Measurements from ENCODE around the gene SKIL.
"Not testable (repeated sequence)": the region's sequence is repeated elsewhere in the genome, so short reads cannot be mapped to it uniquely, and the experiment has no call there.

SKIL gene

GRCh38 chr3:170338690-170339340 lies 18.7 kb upstream of the SKIL start:
- TF ChIP-seq CTCF (IDR thresholded peaks at IDR 0.05; ENCODE audit: low read length, missing control alignments) = no peak
- no peak for DNase-seq (ENCODE audit: low read depth)
- H3K4me3 ChIP-seq (replicated peaks; ENCODE audit: low read depth, low read length) = no peak overlapping the region

- not testable (repeated sequence) for H3K4me3 ChIP-seq (replicated peaks; ENCODE audit: low read depth, low read length); DNase-seq (ENCODE audit: low read depth)
Measured at GRCh38 chr3:170342273-170342672, 15.2 kb upstream of the SKIL start.

GRCh38 chr3:170343859-170344258 lies 13.7 kb upstream of the SKIL start:
- not testable (repeated sequence) for DNase-seq (ENCODE audit: low read depth); H3K4me3 ChIP-seq (replicated peaks; ENCODE audit: low read depth, low read length)

GRCh38 chr3:170344971-170345370 lies 12.5 kb upstream of the SKIL start:
- DNase-seq (ENCODE audit: low read depth) = no peak
- TF ChIP-seq CTCF (IDR thresholded peaks at IDR 0.05; ENCODE audit: low read length, missing control alignments) = no peak
- H3K4me3 ChIP-seq (replicated peaks; ENCODE audit: low read depth, low read length) = no peak overlapping the region

GRCh38 chr3:170346481-170347392 lies 10.8 kb upstream of the SKIL start:
- DNase-seq (ENCODE audit: low read depth) = no peak
- H3K4me3 ChIP-seq (replicated peaks; ENCODE audit: low read depth, low read length) = no peak overlapping the region
- no peak for TF ChIP-seq CTCF (IDR thresholded peaks at IDR 0.05; ENCODE audit: low read length, missing control alignments)

GRCh38 chr3:170350515-170351413 lies 6.8 kb upstream of the SKIL start:
- TF ChIP-seq CTCF (IDR thresholded peaks at IDR 0.05; ENCODE audit: low read length, missing control alignments) = no peak
- no peak for DNase-seq (ENCODE audit: low read depth)
- no peak overlapping the region for H3K4me3 ChIP-seq (replicated peaks; ENCODE audit: low read depth, low read length)

GRCh38 chr3:170352936-170353335 lies 4.6 kb upstream of the SKIL start:
- no peak overlapping the region for H3K4me3 ChIP-seq (replicated peaks; ENCODE audit: low read depth, low read length)
- no peak for TF ChIP-seq CTCF (IDR thresholded peaks at IDR 0.05; ENCODE audit: low read length, missing control alignments)
- DNase-seq (ENCODE audit: low read depth) = no peak
